Keratinocyte (primary cell): ENCODE results near the gene PSG2. TPM values are rescaled to one million over a fixed set of nuclear protein-coding genes. Genes with fewer than 3 reads are reported as not detected.
"Not testable (repeated sequence)": the region's sequence is repeated elsewhere in the genome, so short reads cannot be mapped to it uniquely, and the experiment has no call there.

Experiments
- DNase-seq: peaks from one replicate; pipeline ENCODE4 v3.0.0-alpha.2; 2011; ENCODE audit warnings: low read depth, missing footprints, low spot score
- FAIRE-seq: peaks from 2 replicates; lab custom pipeline; 2011; peaks lifted over from hg19 to GRCh38; lab: Jason Lieb, UNC
- H2AFZ ChIP-seq: 2 replicates; pipeline ENCODE4 v1.6.0; 2012; ENCODE audit warnings: low read length, control low read depth, inconsistent platforms; ENCODE audit not compliant: control insufficient read depth
- H3K27ac ChIP-seq: 2 replicates; pipeline ENCODE4 v1.5.1; 2011; ENCODE audit warnings: low read length; ENCODE audit not compliant: control insufficient read depth, insufficient read depth
- H3K27me3 ChIP-seq: 3 replicates; pipeline ENCODE4 v1.6.0; 2011; ENCODE audit warnings: low read length; ENCODE audit not compliant: control insufficient read depth, insufficient read depth; ENCODE audit errors: extremely low read depth
- H3K36me3 ChIP-seq, 2 experiments: 2 replicates in 1 of 2; 3 replicates in 1 of 2; pipeline ENCODE4 v1.5.1; 2011; ENCODE audit warnings: low read length in 2 of 2, mild to moderate bottlenecking in 1 of 2; ENCODE audit not compliant: control insufficient read depth in 2 of 2, insufficient read depth in 2 of 2; ENCODE audit errors: extremely low read depth in 1 of 2
- H3K4me1 ChIP-seq: 3 replicates; pipeline ENCODE4 v1.5.1; 2011; ENCODE audit warnings: low read length; ENCODE audit not compliant: control insufficient read depth, insufficient read depth; ENCODE audit errors: extremely low read depth
- H3K4me2 ChIP-seq: 3 replicates; pipeline ENCODE4 v1.6.0; 2011; ENCODE audit warnings: low read depth, low read length; ENCODE audit not compliant: control insufficient read depth, insufficient read depth; ENCODE audit errors: extremely low read depth
- H3K4me3 ChIP-seq, 3 experiments: fragments of 200-600 bp in 1 of 3; sonication (generic) in 1 of 3; 2 replicates in 2 of 3; 3 replicates in 1 of 3; pipeline ENCODE4 v1.5.1; 2011 to 2016; ENCODE audit warnings: low read length in 3 of 3, mild to moderate bottlenecking in 3 of 3, control low read depth in 2 of 3, inconsistent platforms in 1 of 3, low read depth in 1 of 3, mixed read lengths in 1 of 3, mixed run types in 1 of 3, moderate library complexity in 1 of 3; ENCODE audit not compliant: control insufficient read depth in 2 of 3, insufficient read depth in 2 of 3; ENCODE audit errors: extremely low read depth in 1 of 3
- H3K79me2 ChIP-seq: 2 replicates; pipeline ENCODE4 v1.6.0; 2012; ENCODE audit warnings: low read length; ENCODE audit not compliant: control insufficient read depth, insufficient read depth
- H3K9ac ChIP-seq: 3 replicates; pipeline ENCODE4 v1.6.0; 2011; ENCODE audit warnings: low read length; ENCODE audit not compliant: control insufficient read depth, insufficient read depth; ENCODE audit errors: extremely low read depth
- H3K9me1 ChIP-seq: 3 replicates; pipeline ENCODE4 v1.6.0; 2011; ENCODE audit warnings: low read length; ENCODE audit not compliant: control insufficient read depth, insufficient read depth; ENCODE audit errors: extremely low read depth
- H3K9me3 ChIP-seq: 2 replicates; pipeline ENCODE4 v1.5.1; 2012; ENCODE audit warnings: low read depth, low read length; ENCODE audit not compliant: control insufficient read depth
- H4K20me1 ChIP-seq: 3 replicates; pipeline ENCODE4 v1.6.0; 2011; ENCODE audit warnings: low read length; ENCODE audit not compliant: control insufficient read depth, insufficient read depth; ENCODE audit errors: extremely low read depth
- dilution Hi-C: fragments of 300-500 bp; cut with MboI; formaldehyde crosslinking; loops from one replicate; pipeline ENCODE4 v1.7.0; 2020; ENCODE audit warnings: low sequenced_read_pairs; ENCODE audit not compliant: extremely low pct_ligation_motif_present
- polyA minus RNA-seq, 3 experiments: library from RNA; depleted of rRNA, polyadenylated mRNA; stranded (reverse); fragments of >200 nt; gene quantifications; 1 replicate in 1 of 3; 2 replicates in 1 of 3; 3 replicates in 1 of 3; pipeline ENCODE4 v1.2.3, GENCODE V29; 2011
- polyA plus RNA-seq, 5 experiments: library from polyadenylated mRNA; depleted of rRNA in 3 of 5; stranded (reverse) in 3 of 5; stranded (forward) in 1 of 5; unstranded in 1 of 5; fragments of >200 nt; gene quantifications; 1 replicate in 1 of 5; 2 replicates in 3 of 5; 3 replicates in 1 of 5; pipeline versions ENCODE4 v1.2.1 to v1.2.3, GENCODE V29; 2011 to 2012; ENCODE audit warnings: missing spikeins in 2 of 5, low read depth in 1 of 5, low replicate concordance in 1 of 5
- TF ChIP-seq, protein P1 (sequence below), 3 experiments: IDR thresholded peaks in 1 of 3; conservative IDR thresholded peaks in 1 of 3; optimal IDR thresholded peaks in 1 of 3; 2 replicates in 2 of 3; 3 replicates in 1 of 3; pipeline versions ENCODE3 to v1.5.1; 2011; ENCODE audit warnings: low read length in 3 of 3, mild to moderate bottlenecking in 3 of 3, moderate library complexity in 2 of 3, control low read depth in 1 of 3, inconsistent platforms in 1 of 3; ENCODE audit not compliant: insufficient read depth in 2 of 3; ENCODE audit errors: extremely low read depth in 1 of 3

The PSG2 gene
- polyA plus RNA-seq (0.09 to 0.17 TPM (median 0.14 TPM) in 3 replicates), polyA minus RNA-seq (not detected in 3 replicates)
- polyA plus RNA-seq (2011; ENCODE audit: low read depth), result 20.8 TPM
- polyA plus RNA-seq (2011; cell fraction: cytosol; rRNA removed), result 0.17 and 0.50 TPM in 2 replicates
- polyA plus RNA-seq (2011; cell fraction: nucleus; rRNA removed), result 0.44 and 1.2 TPM in 2 replicates
- polyA plus RNA-seq (2012; ENCODE audit: low replicate concordance), result 0.11 and 23.7 TPM in 2 replicates
- not detected for polyA minus RNA-seq (2011; cell fraction: cytosol; rRNA and poly(A)+ RNA removed)
- 0.32 TPM in 1 of 2 replicates, not detected in the other for polyA minus RNA-seq (2011; cell fraction: nucleus; rRNA and poly(A)+ RNA removed)

DNA sequence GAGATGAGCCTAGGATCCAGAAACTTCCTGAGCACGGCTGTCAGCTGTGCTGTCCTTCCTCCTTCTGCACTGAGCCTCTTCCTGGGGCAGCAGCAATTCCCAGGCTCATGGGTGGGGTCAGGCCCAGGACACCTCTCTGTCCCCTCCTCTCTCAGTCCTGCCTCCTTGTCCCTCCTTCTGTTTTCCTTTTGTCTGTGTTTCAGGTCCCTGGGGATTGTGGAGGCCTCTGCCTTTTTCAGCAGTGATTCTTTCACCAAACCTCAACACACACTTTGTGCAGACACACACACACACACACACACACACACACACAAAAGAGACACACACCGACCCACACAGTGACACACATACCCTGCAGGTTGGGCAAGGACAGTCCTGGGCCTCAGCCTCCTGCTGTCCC is at the start of gene PSG2:
TSS of gene PSG2 (minus strand) at position 101 of the 400 bp plus-strand sequence. CDS start 132 bp downstream, outside the sequence.
- H3K4me1 ChIP-seq, result peaks cover 16% of the 10 kb centered on the region
- H3K4me3 ChIP-seq, H3K9ac ChIP-seq, H3K4me2 ChIP-seq, H4K20me1 ChIP-seq, FAIRE-seq, dilution Hi-C loops, H2AFZ ChIP-seq, H3K9me3 ChIP-seq, DNase-seq, H3K27me3 ChIP-seq, H3K27ac ChIP-seq, H3K79me2 ChIP-seq, H3K9me1 ChIP-seq, H3K36me3 ChIP-seq: not testable (repeated sequence)

DNA sequence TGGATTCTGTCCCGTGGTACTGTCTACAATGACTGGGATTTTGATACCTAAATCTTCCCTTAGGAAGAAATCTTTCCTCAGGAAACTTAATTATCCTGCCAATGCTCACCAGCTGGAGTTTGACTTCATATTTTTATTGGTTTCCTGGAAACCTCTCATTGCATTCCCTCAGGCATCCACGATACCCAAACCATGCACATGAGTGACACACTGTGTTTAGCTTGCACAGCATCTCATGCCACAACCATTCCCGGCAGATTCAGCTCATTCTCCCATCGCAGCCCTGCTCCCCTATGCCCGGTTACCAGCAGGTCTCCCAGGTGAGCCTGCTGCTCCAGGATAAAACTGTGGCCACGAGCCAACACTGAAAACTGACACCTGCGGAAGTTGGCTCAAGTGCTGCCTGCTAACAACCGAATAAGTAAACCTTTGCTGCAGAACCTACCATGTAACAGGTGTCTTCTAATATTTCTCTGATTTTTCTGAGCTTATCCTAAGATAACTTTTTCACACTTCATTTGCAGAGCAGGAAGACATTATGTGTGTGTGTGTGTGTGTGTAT is 48.9 kb upstream of the PSG2 start:
- H3K9me3 ChIP-seq, H3K79me2 ChIP-seq, H3K4me3 ChIP-seq, DNase-seq, H3K27ac ChIP-seq, H3K9me1 ChIP-seq, dilution Hi-C loops, H3K9ac ChIP-seq, H3K36me3 ChIP-seq, H2AFZ ChIP-seq, H3K4me2 ChIP-seq, H4K20me1 ChIP-seq, H3K27me3 ChIP-seq: not testable (repeated sequence)
- peak; percentile 86 for FAIRE-seq
- peaks cover 51% of the 10 kb centered on the region for H3K4me1 ChIP-seq

DNA sequence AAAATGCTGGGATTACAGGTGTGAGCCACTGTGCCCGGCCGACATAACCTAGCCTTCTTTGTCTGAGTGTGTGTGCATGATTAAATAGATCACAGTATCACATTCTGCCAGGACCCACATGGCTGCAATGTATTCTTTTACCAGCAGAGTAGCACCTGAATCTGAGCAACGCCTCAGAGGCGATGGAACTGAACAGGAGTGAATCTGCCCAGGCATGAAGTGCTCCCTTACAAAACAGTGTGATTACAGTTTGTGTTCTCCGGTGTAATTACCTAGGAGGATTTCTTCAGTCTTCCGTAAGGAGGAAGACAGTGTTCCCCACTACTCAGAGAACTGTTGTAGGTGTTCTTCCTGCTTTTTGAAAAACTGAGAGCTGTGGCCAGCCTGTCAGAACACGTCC is 46.7 kb upstream of the PSG2 start:
- H3K9me1 ChIP-seq, H3K36me3 ChIP-seq, H3K27me3 ChIP-seq, H3K9me3 ChIP-seq, H4K20me1 ChIP-seq, H3K79me2 ChIP-seq, H2AFZ ChIP-seq, dilution Hi-C loops, H3K4me3 ChIP-seq: not testable (repeated sequence)
- peak; percentile 98 for FAIRE-seq
- Histone ChIP-seq H3K4me2 (peak overlapping the region; percentile 60), H3K9ac (peak overlapping the region; percentile 1), H3K4me1 (peaks cover 58% of the 10 kb centered on the region), H3K27ac (peak overlapping the region; percentile 42)
- TF ChIP-seq, protein P1, sequence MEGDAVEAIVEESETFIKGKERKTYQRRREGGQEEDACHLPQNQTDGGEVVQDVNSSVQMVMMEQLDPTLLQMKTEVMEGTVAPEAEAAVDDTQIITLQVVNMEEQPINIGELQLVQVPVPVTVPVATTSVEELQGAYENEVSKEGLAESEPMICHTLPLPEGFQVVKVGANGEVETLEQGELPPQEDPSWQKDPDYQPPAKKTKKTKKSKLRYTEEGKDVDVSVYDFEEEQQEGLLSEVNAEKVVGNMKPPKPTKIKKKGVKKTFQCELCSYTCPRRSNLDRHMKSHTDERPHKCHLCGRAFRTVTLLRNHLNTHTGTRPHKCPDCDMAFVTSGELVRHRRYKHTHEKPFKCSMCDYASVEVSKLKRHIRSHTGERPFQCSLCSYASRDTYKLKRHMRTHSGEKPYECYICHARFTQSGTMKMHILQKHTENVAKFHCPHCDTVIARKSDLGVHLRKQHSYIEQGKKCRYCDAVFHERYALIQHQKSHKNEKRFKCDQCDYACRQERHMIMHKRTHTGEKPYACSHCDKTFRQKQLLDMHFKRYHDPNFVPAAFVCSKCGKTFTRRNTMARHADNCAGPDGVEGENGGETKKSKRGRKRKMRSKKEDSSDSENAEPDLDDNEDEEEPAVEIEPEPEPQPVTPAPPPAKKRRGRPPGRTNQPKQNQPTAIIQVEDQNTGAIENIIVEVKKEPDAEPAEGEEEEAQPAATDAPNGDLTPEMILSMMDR (optimal IDR thresholded peaks at IDR 0.05 in 1 of 3, IDR thresholded peaks at IDR 0.05 in 1 of 3, conservative IDR thresholded peaks at IDR 0.05 in 1 of 3; ENCODE audit: extremely low read depth in 1 of 3, insufficient read depth in 2 of 3, low read length in 3 of 3), result peak; percentile 10 to 38 (median 36)
- DNase-seq, result peak; percentile 64

DNA sequence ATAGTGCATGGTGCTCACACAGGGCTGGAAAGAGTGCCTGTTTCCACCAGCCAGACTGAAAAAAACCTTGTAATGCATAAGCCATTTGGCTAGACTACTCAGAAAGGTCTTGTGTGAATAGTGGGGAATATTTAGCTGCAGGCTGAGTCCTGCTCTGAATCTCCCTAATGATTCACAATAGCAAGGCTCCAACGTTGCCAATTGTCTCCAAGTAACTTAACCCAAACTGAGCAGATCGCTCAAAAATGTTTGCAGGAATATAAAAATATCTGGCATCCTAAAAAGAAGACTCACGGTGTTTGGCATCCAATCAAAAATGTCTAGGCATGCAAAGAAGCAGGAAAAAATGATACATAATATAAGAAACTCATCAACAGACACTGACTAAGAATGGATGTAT is 44.8 kb upstream of the PSG2 start:
- dilution Hi-C loops, H2AFZ ChIP-seq, H3K36me3 ChIP-seq, H3K27me3 ChIP-seq, H4K20me1 ChIP-seq, H3K9me3 ChIP-seq, H3K9me1 ChIP-seq, H3K79me2 ChIP-seq: not testable (repeated sequence)
- Histone ChIP-seq H3K4me2 (peak overlapping the region; percentile 68), H3K9ac (peak overlapping the region; percentile 63), H3K4me3 (peak overlapping the region in 1 of 3 experiments; percentile 41), H3K27ac (peak overlapping the region; percentile 90), H3K4me1 (peaks cover 55% of the 10 kb centered on the region)
- FAIRE-seq (peak; percentile 96), DNase-seq (peak; percentile 67)
